ENCODE results near the gene CEP72.

DNA sequence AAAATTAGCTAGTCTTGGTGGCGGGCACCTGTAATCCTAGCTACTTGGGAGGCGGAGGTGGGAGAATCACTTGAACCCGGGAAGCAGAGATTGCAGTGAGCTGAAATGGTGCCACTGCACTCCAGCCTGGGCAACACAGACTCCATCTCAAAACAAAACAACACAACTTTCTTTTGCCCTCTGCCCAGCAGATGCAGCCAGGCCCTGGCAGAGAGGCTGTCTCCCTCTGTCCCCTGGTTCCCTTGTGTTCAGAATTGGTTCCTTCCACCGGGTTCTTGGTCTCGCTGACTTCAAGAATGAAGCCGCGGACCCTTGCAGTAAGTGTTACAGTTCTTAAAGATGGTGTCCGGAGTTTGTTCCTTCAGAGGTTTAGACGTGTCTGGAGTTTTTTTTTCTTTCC, 30.2 kb upstream of the CEP72 start:
- TF ChIP-seq, protein P1, sequence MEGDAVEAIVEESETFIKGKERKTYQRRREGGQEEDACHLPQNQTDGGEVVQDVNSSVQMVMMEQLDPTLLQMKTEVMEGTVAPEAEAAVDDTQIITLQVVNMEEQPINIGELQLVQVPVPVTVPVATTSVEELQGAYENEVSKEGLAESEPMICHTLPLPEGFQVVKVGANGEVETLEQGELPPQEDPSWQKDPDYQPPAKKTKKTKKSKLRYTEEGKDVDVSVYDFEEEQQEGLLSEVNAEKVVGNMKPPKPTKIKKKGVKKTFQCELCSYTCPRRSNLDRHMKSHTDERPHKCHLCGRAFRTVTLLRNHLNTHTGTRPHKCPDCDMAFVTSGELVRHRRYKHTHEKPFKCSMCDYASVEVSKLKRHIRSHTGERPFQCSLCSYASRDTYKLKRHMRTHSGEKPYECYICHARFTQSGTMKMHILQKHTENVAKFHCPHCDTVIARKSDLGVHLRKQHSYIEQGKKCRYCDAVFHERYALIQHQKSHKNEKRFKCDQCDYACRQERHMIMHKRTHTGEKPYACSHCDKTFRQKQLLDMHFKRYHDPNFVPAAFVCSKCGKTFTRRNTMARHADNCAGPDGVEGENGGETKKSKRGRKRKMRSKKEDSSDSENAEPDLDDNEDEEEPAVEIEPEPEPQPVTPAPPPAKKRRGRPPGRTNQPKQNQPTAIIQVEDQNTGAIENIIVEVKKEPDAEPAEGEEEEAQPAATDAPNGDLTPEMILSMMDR (IDR thresholded peaks at IDR 0.05; ENCODE audit: low read length), result no peak
- TF ChIP-seq EZH2 (IDR thresholded peaks at IDR 0.05; ENCODE audit: borderline replicate concordance, low read length), result no peak
